Dermis microvascular lymphatic vessel endothelial cell (primary cell): ENCODE measurements around the gene PTPRO. TPM values are rescaled to one million over a fixed set of nuclear protein-coding genes. Genes with fewer than 3 reads are reported as not detected.
"Not testable (repeated sequence)": the region's sequence is repeated elsewhere in the genome, so short reads cannot be mapped to it uniquely, and the experiment has no call there.

Experiments
- DNase-seq, 2 donors: peaks; one replicate each; pipeline versions ENCODE4 v3.0.0 to v3.0.0-alpha.2; 2010; ENCODE audit warnings: low read depth in 2 of 2
- total RNA-seq: library from RNA; depleted of rRNA; stranded (reverse); fragments of >200 nt; gene quantifications from 2 replicates; pipeline ENCODE4 v1.2.1, GENCODE V29; 2014

Gene PTPRO
- total RNA-seq, 1 donor from 2014 or later, result not detected

- no peak for DNase-seq
Observed at GRCh38 chr12:15600223-15600935, 278.1 kb downstream of the PTPRO start.

- no peak for DNase-seq
Observed at GRCh38 chr12:15601210-15601800, 279.0 kb downstream of the PTPRO start.

- no peak for DNase-seq
Observed at GRCh38 chr12:15602051-15602672, 279.9 kb downstream of the PTPRO start.

GRCh38 chr12:15603474-15604085 is 281.3 kb downstream of the PTPRO start:
- no peak for DNase-seq

- DNase-seq, result peak in 1 of 2 donors; percentile 47
Observed at GRCh38 chr12:15605881-15606590, 283.7 kb downstream of the PTPRO start.

GRCh38 chr12:15608406-15608805 is 286.1 kb downstream of the PTPRO start:
- DNase-seq, result no peak

GRCh38 chr12:15608941-15609340 is 286.6 kb downstream of the PTPRO start:
- no peak for DNase-seq

GRCh38 chr12:15613981-15614380 is 291.7 kb downstream of the PTPRO start:
- DNase-seq, result no peak

- DNase-seq, result not testable (repeated sequence)
Observed at GRCh38 chr12:15616495-15616894, 294.2 kb downstream of the PTPRO start.

- peak in 1 of 2 donors; percentile 58 for DNase-seq
Observed at GRCh38 chr12:15620741-15621539, 298.6 kb downstream of the PTPRO start.

GRCh38 chr12:15625075-15625474 is 302.8 kb downstream of the PTPRO start:
- DNase-seq, result no peak

- DNase-seq, result peak in 1 of 2 donors; percentile 57
Observed at GRCh38 chr12:15627995-15628945, 306.0 kb downstream of the PTPRO start.

GRCh38 chr12:15629108-15629507 is 306.8 kb downstream of the PTPRO start:
- DNase-seq, result peak in 1 of 2 donors; percentile 86

- peak in 1 of 2 donors; percentile 41 for DNase-seq
Observed at GRCh38 chr12:15629761-15630160, 307.5 kb downstream of the PTPRO start.

- no peak for DNase-seq
Observed at GRCh38 chr12:15631007-15631715, 308.9 kb downstream of the PTPRO start.

GRCh38 chr12:15632708-15633107 is 310.4 kb downstream of the PTPRO start:
- no peak for DNase-seq

- DNase-seq, result no peak
Observed at GRCh38 chr12:15633201-15633600, 310.9 kb downstream of the PTPRO start.

GRCh38 chr12:15634010-15634683 is 311.8 kb downstream of the PTPRO start:
- no peak for DNase-seq
